ENCODE data around the gene PAPOLB. TPM values are rescaled to one million over a fixed set of nuclear protein-coding genes. Genes with fewer than 3 reads are reported as not detected.

PAPOLB gene
- total and polyA plus RNA-seq, 2 of the 8 experiments (the other 6 are each of a cell fraction or from before 2014, with no cell fraction given) = 0.02 to 0.15 TPM

DNA sequence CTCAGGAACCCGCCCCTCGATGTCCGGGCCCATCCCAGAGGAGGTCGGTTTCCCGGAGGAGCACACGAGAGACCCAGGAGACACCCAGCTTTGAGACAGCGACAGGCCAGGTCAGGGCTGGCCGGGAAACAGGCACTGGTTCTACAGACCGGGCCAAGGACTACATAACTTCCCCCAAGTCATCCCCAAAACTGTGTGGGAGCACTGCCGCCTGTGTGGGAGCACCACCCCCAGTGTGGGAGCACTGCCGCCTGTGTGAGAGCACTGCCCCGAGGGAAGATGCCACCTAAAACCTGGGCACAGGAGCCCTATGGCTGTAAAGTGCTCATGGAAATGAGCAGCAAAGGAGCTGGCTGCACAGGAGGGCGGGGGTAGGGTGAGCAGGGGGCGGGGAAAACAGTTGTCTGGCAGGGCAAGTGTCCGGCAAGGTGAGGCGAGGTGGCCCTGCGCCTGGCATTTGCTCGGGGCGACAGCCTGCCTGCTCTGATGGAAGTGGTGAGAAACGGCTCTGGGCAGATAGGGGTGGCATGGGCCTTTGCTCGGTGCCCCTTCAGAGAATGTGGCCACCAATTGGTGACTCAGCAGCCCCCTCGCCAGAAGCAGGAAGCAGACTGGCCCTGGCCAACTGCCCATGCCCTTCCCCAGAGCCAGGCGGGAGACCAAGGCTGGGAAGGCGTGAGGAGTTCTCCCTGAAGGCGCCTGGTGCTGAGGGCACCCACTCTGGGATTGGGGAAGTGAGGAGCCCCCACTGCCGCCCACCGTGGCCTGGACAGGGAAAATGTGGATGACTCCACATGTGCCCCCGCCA lies 26.2 kb downstream of the PAPOLB start:
- POLR2A ChIA-PET (ENCODE audit: partially characterized antibody) = no interaction called here
- Histone ChIP-seq H3K56ac (replicated peaks; ENCODE audit: insufficient read length, low read depth, low read length) (no peak overlapping the region), H3K23me2 (ENCODE audit: low read depth, low read length) (peaks cover 2% of the 10 kb centered on the region; the same call in 1 of the 2 replicates), H2BK120ac (replicated peaks; ENCODE audit: low read depth, low read length) (no peak overlapping the region), H3K27me3 (replicated peaks in 1 of 4; ENCODE audit: control insufficient read depth in 3 of 4, extremely low read depth in 1 of 4, insufficient read depth in 3 of 4, low read length in 3 of 4) (no peaks in the 10 kb centered on the region), H3K4me3 (ENCODE audit: extremely low read depth in 1 of 4, insufficient read depth in 2 of 4, low read depth in 3 of 4, low read length in 4 of 4) (no peak overlapping the region), H3K18ac (ENCODE audit: extremely low read depth, low read length) (no peak overlapping the region), H2AK5ac (ENCODE audit: low read depth, low read length) (no peak overlapping the region), H4K8ac (ENCODE audit: extremely low read depth, insufficient read depth, low read length) (peak overlapping the region; percentile 25; the same call in 1 of the 2 replicates), H2BK15ac (ENCODE audit: low read length) (no peak overlapping the region), H3K4me2 (ENCODE audit: insufficient read depth in 1 of 2, low read depth in 2 of 2, low read length in 2 of 2) (no peak overlapping the region), H2BK20ac (ENCODE audit: low read length) (no peak overlapping the region), H2AFZ (ENCODE audit: low read length) (no peak overlapping the region), H4K5ac (ENCODE audit: insufficient read length, low read depth, low read length) (no peak overlapping the region), H4K20me1 (replicated peaks in 1 of 2; ENCODE audit: control insufficient read depth in 1 of 2, insufficient read depth in 2 of 2, low read length in 2 of 2) (peaks cover 0 to 6% of the 10 kb centered on the region in 2 experiments), H3K9me3 (ENCODE audit: insufficient read depth in 2 of 2, low read depth in 1 of 2, low read length in 1 of 2) (no peaks in the 10 kb centered on the region), H3K4me1 (replicated peaks in 1 of 4; ENCODE audit: control insufficient read depth in 3 of 4, insufficient read depth in 4 of 4, low read length in 3 of 4) (peaks cover 0 to 4% (median 0%) of the 10 kb centered on the region in 4 experiments; a peak in 1 of 7 replicates), H3K79me1 (ENCODE audit: low read depth, low read length) (no peaks in the 10 kb centered on the region), H2BK12ac (ENCODE audit: low read depth, low read length) (no peak overlapping the region), H3K79me2 (ENCODE audit: control insufficient read depth in 1 of 2, insufficient read depth in 2 of 2, low read length in 2 of 2) (no peaks in the 10 kb centered on the region), H4K91ac (replicated peaks; ENCODE audit: insufficient read length, low read length) (no peak overlapping the region), H3K27ac (ENCODE audit: low read depth, low read length) (no peak overlapping the region), H3K36me3 (ENCODE audit: control insufficient read depth in 2 of 4, insufficient read depth in 4 of 4, low read length in 3 of 4) (no peaks in the 10 kb centered on the region), H2BK5ac (ENCODE audit: low read depth, low read length) (no peak overlapping the region), H3K23ac (ENCODE audit: insufficient read length) (no peak overlapping the region), H3K14ac (ENCODE audit: insufficient read length) (no peak overlapping the region), H3K4ac (replicated peaks; ENCODE audit: insufficient read length, low read depth, low read length) (no peak overlapping the region), H3K9ac (replicated peaks in 1 of 4; ENCODE audit: extremely low read depth in 1 of 4, low read depth in 3 of 4, low read length in 3 of 4) (no peak overlapping the region)
- CTCF ChIA-PET (ENCODE audit: partially characterized antibody) = interaction anchor here (1.2 kb wide), 1 partner anchor 19 kb away, joined by 3 read pairs; no protein-coding TSS in a partner anchor
- FAIRE-seq (no peak), DNase-seq (ENCODE audit: low read depth in 1 of 2, low spot score in 2 of 2) (no peak)
- WGBS, 2 experiments (ENCODE audit: extremely low coverage in 1 of 2, insufficient coverage in 1 of 2, insufficient read length in 1 of 2, insufficient replicate concordance in 2 of 2, low coverage in 1 of 2, low lambda C conversion rate in 2 of 2, missing lambda C conversion rate in 1 of 2) = 93% methylated on average over 21 of the region's 28 CpGs; no CpG with 5 or more reads in 1 of the 2 experiments
- TF ChIP-seq BCL11A (IDR thresholded peaks at IDR 0.05; ENCODE audit: low read depth in 2 of 2, low read length in 2 of 2) (no peak), ASH2L (IDR thresholded peaks at IDR 0.05; ENCODE audit: low read length) (no peak), SUZ12 (IDR thresholded peaks at IDR 0.05; ENCODE audit: low read length) (no peak), TBP (IDR thresholded peaks at IDR 0.05; ENCODE audit: low read depth, low read length) (no peak), FOSL1 (IDR thresholded peaks at IDR 0.05; ENCODE audit: insufficient read depth, low read depth, low read length) (no peak), GTF2F1 (IDR thresholded peaks at IDR 0.05; ENCODE audit: borderline replicate concordance, low read depth, low read length) (no peak), CBX5 (IDR thresholded peaks at IDR 0.05; ENCODE audit: low read depth, low read length) (no peak), POLR2A (IDR thresholded peaks at IDR 0.05; ENCODE audit: control extremely low read depth in 1 of 2, low read depth in 2 of 2, low read length in 2 of 2) (no peak), KDM1A (IDR thresholded peaks at IDR 0.05; ENCODE audit: borderline replicate concordance, low read length) (no peak), SRF (IDR thresholded peaks at IDR 0.05; ENCODE audit: low read depth, low read length) (no peak)
- TF ChIP-seq, protein P1, sequence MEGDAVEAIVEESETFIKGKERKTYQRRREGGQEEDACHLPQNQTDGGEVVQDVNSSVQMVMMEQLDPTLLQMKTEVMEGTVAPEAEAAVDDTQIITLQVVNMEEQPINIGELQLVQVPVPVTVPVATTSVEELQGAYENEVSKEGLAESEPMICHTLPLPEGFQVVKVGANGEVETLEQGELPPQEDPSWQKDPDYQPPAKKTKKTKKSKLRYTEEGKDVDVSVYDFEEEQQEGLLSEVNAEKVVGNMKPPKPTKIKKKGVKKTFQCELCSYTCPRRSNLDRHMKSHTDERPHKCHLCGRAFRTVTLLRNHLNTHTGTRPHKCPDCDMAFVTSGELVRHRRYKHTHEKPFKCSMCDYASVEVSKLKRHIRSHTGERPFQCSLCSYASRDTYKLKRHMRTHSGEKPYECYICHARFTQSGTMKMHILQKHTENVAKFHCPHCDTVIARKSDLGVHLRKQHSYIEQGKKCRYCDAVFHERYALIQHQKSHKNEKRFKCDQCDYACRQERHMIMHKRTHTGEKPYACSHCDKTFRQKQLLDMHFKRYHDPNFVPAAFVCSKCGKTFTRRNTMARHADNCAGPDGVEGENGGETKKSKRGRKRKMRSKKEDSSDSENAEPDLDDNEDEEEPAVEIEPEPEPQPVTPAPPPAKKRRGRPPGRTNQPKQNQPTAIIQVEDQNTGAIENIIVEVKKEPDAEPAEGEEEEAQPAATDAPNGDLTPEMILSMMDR (IDR thresholded peaks at IDR 0.05; ENCODE audit: control extremely low read depth in 1 of 3, insufficient read depth in 1 of 3, low read depth in 1 of 3, low read length in 3 of 3) = no peak

Measured in H1 (cell line).